Measurements from ENCODE around the gene NSUN3.

DNA sequence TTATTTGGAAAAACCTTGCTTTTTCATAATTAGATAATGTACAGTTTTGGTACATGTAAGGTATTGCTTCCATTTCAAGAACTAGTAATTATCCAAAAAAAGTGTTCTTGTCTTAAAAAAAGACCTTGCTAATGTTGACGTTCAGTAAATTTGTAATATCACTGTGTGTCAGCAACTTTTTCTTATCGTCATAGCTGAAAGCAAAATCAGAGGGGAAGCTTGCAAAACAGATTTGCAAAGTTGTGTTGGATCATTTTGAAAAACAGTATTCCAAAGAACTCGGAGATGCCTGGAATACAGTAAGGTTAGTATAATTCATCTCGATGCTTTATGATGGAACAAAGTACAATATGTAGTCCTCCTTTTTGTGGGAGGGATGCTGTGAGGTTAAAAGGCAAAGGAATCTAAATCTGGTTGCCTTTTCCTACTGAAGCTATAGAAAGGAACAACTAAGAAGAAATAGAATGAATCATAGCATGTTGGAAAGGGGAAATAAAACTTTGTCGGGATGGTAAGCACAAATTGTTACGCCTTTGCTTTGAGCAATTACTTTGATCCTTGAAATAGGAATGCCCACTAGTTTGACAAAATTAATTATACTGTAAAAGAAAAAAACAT lies 1.5 kb downstream of the NSUN3 start:
- TF ChIP-seq EZH2 (IDR thresholded peaks at IDR 0.05; ENCODE audit: borderline replicate concordance, low read depth, low read length, severe bottlenecking) (no peak), POLR2AphosphoS5 (IDR thresholded peaks at IDR 0.05; ENCODE audit: insufficient read depth, low read depth, low read length) (no peak), CTCF (IDR thresholded peaks at IDR 0.05; ENCODE audit: extremely low read depth in 1 of 2, insufficient read depth in 1 of 2, low read depth in 1 of 2, low read length in 2 of 2) (no peak)

All from endothelial cell of umbilical vein (primary cell).